Fibroblast of skin of right biceps (primary cell): ENCODE data around the gene DACT1.

Source experiments
- DNase-seq: peaks from one replicate; pipeline ENCODE4 v3.0.0-alpha.2; 2013

Gene DACT1

GRCh38 chr14:58637040-58637390, 747 bp upstream of the DACT1 start:
- peak; percentile 93 for DNase-seq

- DNase-seq = peak; percentile 40
Measured at GRCh38 chr14:58638231-58639197, 752 bp downstream of the DACT1 start.

GRCh38 chr14:58639198-58639565, 1.4 kb downstream of the DACT1 start:
- no peak for DNase-seq

GRCh38 chr14:58639842-58640484, 2.2 kb downstream of the DACT1 start:
- DNase-seq = peak; percentile 93

GRCh38 chr14:58640959-58641358, 3.2 kb downstream of the DACT1 start:
- DNase-seq = no peak

GRCh38 chr14:58641509-58641908, 3.7 kb downstream of the DACT1 start:
- DNase-seq = no peak

GRCh38 chr14:58643366-58643765, 5.6 kb downstream of the DACT1 start:
- no peak for DNase-seq

GRCh38 chr14:58645641-58646040, 7.9 kb downstream of the DACT1 start:
- no peak for DNase-seq

GRCh38 chr14:58646479-58646878, 8.7 kb downstream of the DACT1 start:
- DNase-seq = no peak

- no peak for DNase-seq
Measured at GRCh38 chr14:58647777-58648176, 10.0 kb downstream of the DACT1 start.

GRCh38 chr14:58650857-58651256, 13.1 kb downstream of the DACT1 start:
- DNase-seq = no peak

GRCh38 chr14:58656671-58657411, 19.1 kb downstream of the DACT1 start:
- DNase-seq = no peak

- no peak for DNase-seq
Measured at GRCh38 chr14:58659061-58659460, 21.3 kb downstream of the DACT1 start.

- DNase-seq = no peak
Measured at GRCh38 chr14:58659846-58660245, 22.1 kb downstream of the DACT1 start.

- no peak for DNase-seq
Measured at GRCh38 chr14:58660407-58660806, 22.6 kb downstream of the DACT1 start.

GRCh38 chr14:58662018-58662417, 24.3 kb downstream of the DACT1 start:
- no peak for DNase-seq

- DNase-seq = no peak
Measured at GRCh38 chr14:58662759-58663158, 25.0 kb downstream of the DACT1 start.

- peak; percentile 90 for DNase-seq
Measured at GRCh38 chr14:58663494-58664111, 25.8 kb downstream of the DACT1 start.

- peak; percentile 12 for DNase-seq
Measured at GRCh38 chr14:58665773-58666500, 28.2 kb downstream of the DACT1 start.

GRCh38 chr14:58666737-58667136, 29.0 kb downstream of the DACT1 start:
- DNase-seq = no peak

- no peak for DNase-seq
Measured at GRCh38 chr14:58667900-58668299, 30.1 kb downstream of the DACT1 start.

GRCh38 chr14:58668848-58669480, 31.2 kb downstream of the DACT1 start:
- DNase-seq = no peak
